Measurements from ENCODE around the gene ZBTB7A.

DNA sequence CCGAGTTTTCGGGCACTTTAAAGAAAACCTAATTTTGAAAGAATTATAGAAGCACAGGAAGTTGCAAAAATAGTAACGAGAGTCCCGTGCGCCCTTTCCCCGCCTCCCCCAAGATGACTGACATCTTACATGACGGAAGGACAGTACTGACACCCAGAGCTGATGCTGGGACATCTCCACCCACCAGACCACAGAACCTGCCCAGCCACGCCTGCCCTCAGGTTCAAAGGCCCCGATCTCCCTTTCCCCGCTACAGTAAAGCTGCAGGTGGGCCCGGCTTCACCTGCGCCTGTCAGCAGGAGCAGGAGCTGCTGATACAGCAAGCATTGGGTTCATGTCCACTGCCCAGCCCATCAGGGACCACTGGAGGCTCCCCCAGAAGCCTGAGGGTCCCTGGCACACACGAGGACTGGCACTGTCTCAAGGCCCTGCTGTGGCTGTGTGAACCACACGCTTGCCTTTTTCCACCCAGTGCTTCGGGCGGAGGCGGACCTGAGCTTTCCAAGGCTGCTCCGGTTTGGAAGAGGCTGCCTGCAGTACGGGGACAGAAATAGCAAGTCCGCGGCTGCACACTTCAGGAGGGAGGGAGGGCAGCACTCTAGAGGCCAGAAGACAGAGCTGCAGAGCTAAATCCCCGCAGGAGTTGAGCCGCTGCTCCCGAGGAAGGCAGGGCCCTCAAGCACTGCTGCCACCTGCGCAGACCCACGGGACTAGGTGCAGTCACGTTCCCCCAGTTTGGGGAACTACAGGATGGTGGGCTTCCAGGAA, 48.5 kb upstream of the ZBTB7A start:
- TF ChIP-seq, protein P1, sequence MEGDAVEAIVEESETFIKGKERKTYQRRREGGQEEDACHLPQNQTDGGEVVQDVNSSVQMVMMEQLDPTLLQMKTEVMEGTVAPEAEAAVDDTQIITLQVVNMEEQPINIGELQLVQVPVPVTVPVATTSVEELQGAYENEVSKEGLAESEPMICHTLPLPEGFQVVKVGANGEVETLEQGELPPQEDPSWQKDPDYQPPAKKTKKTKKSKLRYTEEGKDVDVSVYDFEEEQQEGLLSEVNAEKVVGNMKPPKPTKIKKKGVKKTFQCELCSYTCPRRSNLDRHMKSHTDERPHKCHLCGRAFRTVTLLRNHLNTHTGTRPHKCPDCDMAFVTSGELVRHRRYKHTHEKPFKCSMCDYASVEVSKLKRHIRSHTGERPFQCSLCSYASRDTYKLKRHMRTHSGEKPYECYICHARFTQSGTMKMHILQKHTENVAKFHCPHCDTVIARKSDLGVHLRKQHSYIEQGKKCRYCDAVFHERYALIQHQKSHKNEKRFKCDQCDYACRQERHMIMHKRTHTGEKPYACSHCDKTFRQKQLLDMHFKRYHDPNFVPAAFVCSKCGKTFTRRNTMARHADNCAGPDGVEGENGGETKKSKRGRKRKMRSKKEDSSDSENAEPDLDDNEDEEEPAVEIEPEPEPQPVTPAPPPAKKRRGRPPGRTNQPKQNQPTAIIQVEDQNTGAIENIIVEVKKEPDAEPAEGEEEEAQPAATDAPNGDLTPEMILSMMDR (IDR thresholded peaks at IDR 0.05; ENCODE audit: insufficient read depth, low read length): no peak
- TF ChIP-seq GABPA (IDR thresholded peaks at IDR 0.05; ENCODE audit: low read depth): no peak
- no peak for TF ChIP-seq POLR2AphosphoS5 (IDR thresholded peaks at IDR 0.05; ENCODE audit: low read depth)
- TF ChIP-seq, protein P2, sequence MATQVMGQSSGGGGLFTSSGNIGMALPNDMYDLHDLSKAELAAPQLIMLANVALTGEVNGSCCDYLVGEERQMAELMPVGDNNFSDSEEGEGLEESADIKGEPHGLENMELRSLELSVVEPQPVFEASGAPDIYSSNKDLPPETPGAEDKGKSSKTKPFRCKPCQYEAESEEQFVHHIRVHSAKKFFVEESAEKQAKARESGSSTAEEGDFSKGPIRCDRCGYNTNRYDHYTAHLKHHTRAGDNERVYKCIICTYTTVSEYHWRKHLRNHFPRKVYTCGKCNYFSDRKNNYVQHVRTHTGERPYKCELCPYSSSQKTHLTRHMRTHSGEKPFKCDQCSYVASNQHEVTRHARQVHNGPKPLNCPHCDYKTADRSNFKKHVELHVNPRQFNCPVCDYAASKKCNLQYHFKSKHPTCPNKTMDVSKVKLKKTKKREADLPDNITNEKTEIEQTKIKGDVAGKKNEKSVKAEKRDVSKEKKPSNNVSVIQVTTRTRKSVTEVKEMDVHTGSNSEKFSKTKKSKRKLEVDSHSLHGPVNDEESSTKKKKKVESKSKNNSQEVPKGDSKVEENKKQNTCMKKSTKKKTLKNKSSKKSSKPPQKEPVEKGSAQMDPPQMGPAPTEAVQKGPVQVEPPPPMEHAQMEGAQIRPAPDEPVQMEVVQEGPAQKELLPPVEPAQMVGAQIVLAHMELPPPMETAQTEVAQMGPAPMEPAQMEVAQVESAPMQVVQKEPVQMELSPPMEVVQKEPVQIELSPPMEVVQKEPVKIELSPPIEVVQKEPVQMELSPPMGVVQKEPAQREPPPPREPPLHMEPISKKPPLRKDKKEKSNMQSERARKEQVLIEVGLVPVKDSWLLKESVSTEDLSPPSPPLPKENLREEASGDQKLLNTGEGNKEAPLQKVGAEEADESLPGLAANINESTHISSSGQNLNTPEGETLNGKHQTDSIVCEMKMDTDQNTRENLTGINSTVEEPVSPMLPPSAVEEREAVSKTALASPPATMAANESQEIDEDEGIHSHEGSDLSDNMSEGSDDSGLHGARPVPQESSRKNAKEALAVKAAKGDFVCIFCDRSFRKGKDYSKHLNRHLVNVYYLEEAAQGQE (IDR thresholded peaks at IDR 0.05; ENCODE audit: insufficient replicate concordance, low read depth): no peak

Data from HL-60 (cell line).